WERI-Rb-1 (cell line): ENCODE data around the gene JPT2.

Experiments used
- DNase-seq: peaks from one replicate; pipeline ENCODE4 v3.0.0-alpha.2; 2020
- H3K27ac ChIP-seq: fragments of 250-450 bp; sonication (Bioruptor Pico); 2 replicates; pipeline ENCODE4 v1.5.1; 2020; ENCODE audit warnings: mild to moderate bottlenecking, moderate library complexity
- H3K27me3 ChIP-seq: fragments of 250-450 bp; sonication (Bioruptor Pico); 2 replicates; pipeline ENCODE4 v1.5.1; 2021; ENCODE audit warnings: mild to moderate bottlenecking, low read depth, moderate library complexity; ENCODE audit not compliant: insufficient read depth, severe bottlenecking
- H3K36me3 ChIP-seq: fragments of 250-450 bp; sonication (Bioruptor Pico); 2 replicates; pipeline ENCODE4 v1.5.1; 2020; ENCODE audit warnings: mild to moderate bottlenecking, moderate library complexity
- H3K4me3 ChIP-seq: 2 replicates; pipeline ENCODE4 v1.5.1; 2011; ENCODE audit warnings: low read depth, mild to moderate bottlenecking, control low read depth, low read length
- H3K9me3 ChIP-seq: fragments of 250-450 bp; sonication (Bioruptor Pico); 2 replicates; pipeline ENCODE4 v1.5.1; 2021; ENCODE audit warnings: mild to moderate bottlenecking, moderate library complexity; ENCODE audit not compliant: severe bottlenecking
- CTCF ChIP-seq: IDR thresholded peaks from 2 replicates; pipeline ENCODE4 v1.5.1; 2011; ENCODE audit warnings: low read depth, mild to moderate bottlenecking, control low read depth, inconsistent platforms, low read length

JPT2 gene

GRCh38 chr16:1653023-1653422 is 25.1 kb upstream of the JPT2 start:
- Histone ChIP-seq H3K27ac (no peak overlapping the region), H3K4me3 (no peak overlapping the region), H3K27me3 (no peaks in the 10 kb centered on the region), H3K36me3 (peaks cover 66% of the 10 kb centered on the region), H3K9me3 (no peaks in the 10 kb centered on the region)
- DNase-seq = no peak
- TF ChIP-seq CTCF = no peak

GRCh38 chr16:1654505-1655268 is 23.4 kb upstream of the JPT2 start:
- DNase-seq = no peak
- no peak for TF ChIP-seq CTCF
- Histone ChIP-seq H3K36me3 (peaks cover 78% of the 10 kb centered on the region), H3K9me3 (no peaks in the 10 kb centered on the region), H3K27me3 (no peaks in the 10 kb centered on the region), H3K4me3 (no peak overlapping the region), H3K27ac (no peak overlapping the region)

GRCh38 chr16:1655269-1655807 is 22.7 kb upstream of the JPT2 start:
- Histone ChIP-seq H3K9me3 (no peaks in the 10 kb centered on the region), H3K4me3 (no peak overlapping the region), H3K27ac (no peak overlapping the region), H3K36me3 (peaks cover 84% of the 10 kb centered on the region), H3K27me3 (no peaks in the 10 kb centered on the region)
- no peak for TF ChIP-seq CTCF
- DNase-seq = no peak

GRCh38 chr16:1655909-1656807 is 21.9 kb upstream of the JPT2 start:
- TF ChIP-seq CTCF = no peak
- peaks cover 86% of the 10 kb centered on the region for H3K36me3 ChIP-seq
- no peak overlapping the region for H3K27ac ChIP-seq
- H3K4me3 ChIP-seq = no peak overlapping the region
- no peaks in the 10 kb centered on the region for H3K9me3 ChIP-seq
- no peak for DNase-seq
- no peaks in the 10 kb centered on the region for H3K27me3 ChIP-seq

GRCh38 chr16:1656808-1657617 is 21.1 kb upstream of the JPT2 start:
- no peak overlapping the region for H3K27ac ChIP-seq
- no peak overlapping the region for H3K4me3 ChIP-seq
- TF ChIP-seq CTCF = no peak
- H3K9me3 ChIP-seq = no peaks in the 10 kb centered on the region
- peaks cover 84% of the 10 kb centered on the region for H3K36me3 ChIP-seq
- H3K27me3 ChIP-seq = no peaks in the 10 kb centered on the region
- no peak for DNase-seq
